PC-3 (cell line): ENCODE results near the gene ZNF423. TPM values are rescaled to one million over a fixed set of nuclear protein-coding genes. Genes with fewer than 3 reads are reported as not detected.

Experiments used
- ATAC-seq: fragments of 200-7000 bp; cut with Tn5 transposase; 2 replicates; pipeline ENCODE4 v1.9.1; 2020; ENCODE audit warnings: mild to moderate bottlenecking, moderate library complexity
- BruUV-seq: library from RNA; stranded (reverse); fragments of 400-500 nt; replicated peaks from 2 replicates; lab custom pipeline; 2021; lab: Mats Ljungman, UMichigan
- CTCF ChIA-PET: fragments of 300-600 bp; sonication (Branson Sonifier 250); formaldehyde crosslinking; loops from one replicate; lab custom pipeline; 2022; ENCODE audit warnings: antibody characterized with exemption; lab: Charles Lee
- POLR2A ChIA-PET: fragments of 300-600 bp; sonication (Branson Sonifier 250); formaldehyde crosslinking; loops from one replicate; lab custom pipeline; 2022; ENCODE audit warnings: antibody characterized with exemption; ENCODE audit not compliant: unreplicated experiment; lab: Charles Lee
- DNase-seq: peaks from one replicate; pipeline ENCODE4 v3.0.0-alpha.2; 2015
- H2AFZ ChIP-seq: fragments of 300-600 bp; sonication (generic); 2 replicates; pipeline ENCODE4 v1.6.0; 2016; ENCODE audit warnings: antibody characterized with exemption, low read length
- H3F3A ChIP-seq: fragments of 300-600 bp; sonication (generic); one replicate; pipeline ENCODE4 v1.6.0; 2017; ENCODE audit warnings: antibody characterized with exemption, low read length, control low read depth, mild to moderate bottlenecking; ENCODE audit not compliant: unreplicated experiment
- H3K27ac ChIP-seq: fragments of 300-600 bp; sonication (generic); 2 replicates; pipeline ENCODE4 v1.5.1; 2016; ENCODE audit warnings: mild to moderate bottlenecking, low read length
- H3K27me3 ChIP-seq: fragments of 300-600 bp; sonication (generic); 2 replicates; pipeline ENCODE4 v1.6.1; 2016; ENCODE audit warnings: low read length, mixed read lengths
- H3K36me3 ChIP-seq: fragments of 300-600 bp; sonication (generic); 2 replicates; pipeline ENCODE4 v1.6.1; 2016; ENCODE audit warnings: low read depth, mixed run types, low read length, mixed read lengths
- H3K4me1 ChIP-seq: fragments of 300-600 bp; sonication (generic); 2 replicates; pipeline ENCODE4 v1.5.1; 2016; ENCODE audit warnings: low read length; ENCODE audit not compliant: insufficient read depth
- H3K4me2 ChIP-seq: fragments of 300-600 bp; sonication (generic); 2 replicates; pipeline ENCODE4 v1.6.0; 2016; ENCODE audit warnings: low read length
- H3K4me3 ChIP-seq: fragments of 300-600 bp; sonication (generic); 2 replicates; pipeline ENCODE4 v1.5.1; 2016; ENCODE audit warnings: mild to moderate bottlenecking, low read length, mixed read lengths
- H3K79me2 ChIP-seq: fragments of 300-600 bp; sonication (generic); 2 replicates; pipeline ENCODE4 v1.6.1; 2017; ENCODE audit warnings: low read length, mixed read lengths
- H3K9ac ChIP-seq: fragments of 300-600 bp; sonication (generic); 2 replicates; pipeline ENCODE4 v1.6.0; 2016; ENCODE audit warnings: mild to moderate bottlenecking, low read length
- H3K9me2 ChIP-seq: fragments of 300-600 bp; sonication (generic); replicated peaks from 2 replicates; pipeline ENCODE4 v1.6.1; 2016; ENCODE audit warnings: mixed run types, low read length, mixed read lengths
- H3K9me3 ChIP-seq: fragments of 300-600 bp; sonication (generic); 2 replicates; pipeline ENCODE4 v1.6.1; 2016; ENCODE audit warnings: low read length, mixed read lengths
- H4K20me1 ChIP-seq: fragments of 300-600 bp; sonication (generic); 2 replicates; pipeline ENCODE4 v1.6.1; 2016; ENCODE audit warnings: low read length, mixed read lengths
- EZH2 ChIP-seq: fragments of 300-600 bp; sonication (generic); IDR thresholded peaks from one replicate; pipeline ENCODE4 v1.6.1; 2017; ENCODE audit warnings: antibody characterized with exemption, mild to moderate bottlenecking, low read length; ENCODE audit not compliant: unreplicated experiment
- EZH2phosphoT487 ChIP-seq: fragments of 300-600 bp; sonication (generic); IDR thresholded peaks from 2 replicates; pipeline ENCODE4 v1.6.1; 2018; ENCODE audit warnings: mild to moderate bottlenecking, antibody characterized with exemption, low read length, borderline replicate concordance
- intact Hi-C: fragments of 100-400 bp; cut with micrococcal nuclease; formaldehyde crosslinking; loops from 2 replicates; pipeline ENCODE4 v1.9.0; 2023
- total RNA-seq: library from RNA; depleted of rRNA; stranded (reverse); fragments of >200 nt; gene quantifications from 2 replicates; pipeline ENCODE4 v1.2.3, GENCODE V29; 2014
- TF ChIP-seq, protein P1 (sequence below): fragments of 300-600 bp; sonication (generic); conservative IDR thresholded peaks from 2 replicates; pipeline ENCODE4 v1.5.1; 2017; ENCODE audit warnings: antibody characterized with exemption, low read depth, mild to moderate bottlenecking, low read length

Gene ZNF423
- total RNA-seq, 1 experiment from 2014 or later = not detected

DNA sequence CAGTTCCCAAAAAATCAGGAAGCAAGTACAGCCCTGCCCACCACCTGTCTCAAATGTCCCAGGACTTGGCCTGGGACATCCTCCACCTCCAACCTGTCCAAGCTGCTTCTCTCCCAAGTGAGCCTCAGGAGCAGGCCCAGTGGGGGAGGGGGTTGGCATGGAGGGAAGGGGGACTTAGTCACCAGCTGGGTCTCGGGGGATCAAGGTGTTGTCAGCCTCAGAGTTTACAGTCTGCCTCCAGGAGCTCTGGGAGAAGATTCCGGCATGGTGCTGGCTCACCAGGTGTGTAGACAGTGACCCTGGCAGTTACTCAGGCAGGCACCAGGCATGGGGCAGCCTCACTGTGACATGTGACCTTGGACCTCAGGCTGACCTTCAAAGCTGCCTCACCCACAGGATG lies 19.7 kb downstream of the ZNF423 start:
- no peaks in the 10 kb centered on the region for H3K9me3 ChIP-seq
- H4K20me1 ChIP-seq = no peaks in the 10 kb centered on the region
- H3K79me2 ChIP-seq = no peaks in the 10 kb centered on the region
- H3K9ac ChIP-seq = no peak overlapping the region
- H3K36me3 ChIP-seq = no peaks in the 10 kb centered on the region
- no peak overlapping the region for H2AFZ ChIP-seq
- no peak overlapping the region for H3K4me2 ChIP-seq
- ChIA-PET POLR2A (no interaction called here), CTCF (no interaction called here)
- TF ChIP-seq EZH2 (no peak), EZH2phosphoT487 (no peak)
- TF ChIP-seq, protein P1, sequence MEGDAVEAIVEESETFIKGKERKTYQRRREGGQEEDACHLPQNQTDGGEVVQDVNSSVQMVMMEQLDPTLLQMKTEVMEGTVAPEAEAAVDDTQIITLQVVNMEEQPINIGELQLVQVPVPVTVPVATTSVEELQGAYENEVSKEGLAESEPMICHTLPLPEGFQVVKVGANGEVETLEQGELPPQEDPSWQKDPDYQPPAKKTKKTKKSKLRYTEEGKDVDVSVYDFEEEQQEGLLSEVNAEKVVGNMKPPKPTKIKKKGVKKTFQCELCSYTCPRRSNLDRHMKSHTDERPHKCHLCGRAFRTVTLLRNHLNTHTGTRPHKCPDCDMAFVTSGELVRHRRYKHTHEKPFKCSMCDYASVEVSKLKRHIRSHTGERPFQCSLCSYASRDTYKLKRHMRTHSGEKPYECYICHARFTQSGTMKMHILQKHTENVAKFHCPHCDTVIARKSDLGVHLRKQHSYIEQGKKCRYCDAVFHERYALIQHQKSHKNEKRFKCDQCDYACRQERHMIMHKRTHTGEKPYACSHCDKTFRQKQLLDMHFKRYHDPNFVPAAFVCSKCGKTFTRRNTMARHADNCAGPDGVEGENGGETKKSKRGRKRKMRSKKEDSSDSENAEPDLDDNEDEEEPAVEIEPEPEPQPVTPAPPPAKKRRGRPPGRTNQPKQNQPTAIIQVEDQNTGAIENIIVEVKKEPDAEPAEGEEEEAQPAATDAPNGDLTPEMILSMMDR = no peak
- DNase-seq (no peak), ATAC-seq (no peak)
- no peak overlapping the region for H3K27ac ChIP-seq
- H3K27me3 ChIP-seq = peaks cover 27% of the 10 kb centered on the region
- H3K4me3 ChIP-seq = no peak overlapping the region
- intact Hi-C loops = no loop called here
- no TSS peak for BruUV-seq
- no peaks in the 10 kb centered on the region for H3K9me2 ChIP-seq
- H3K4me1 ChIP-seq = no peaks in the 10 kb centered on the region
- H3F3A ChIP-seq = no peaks in the 10 kb centered on the region

DNA sequence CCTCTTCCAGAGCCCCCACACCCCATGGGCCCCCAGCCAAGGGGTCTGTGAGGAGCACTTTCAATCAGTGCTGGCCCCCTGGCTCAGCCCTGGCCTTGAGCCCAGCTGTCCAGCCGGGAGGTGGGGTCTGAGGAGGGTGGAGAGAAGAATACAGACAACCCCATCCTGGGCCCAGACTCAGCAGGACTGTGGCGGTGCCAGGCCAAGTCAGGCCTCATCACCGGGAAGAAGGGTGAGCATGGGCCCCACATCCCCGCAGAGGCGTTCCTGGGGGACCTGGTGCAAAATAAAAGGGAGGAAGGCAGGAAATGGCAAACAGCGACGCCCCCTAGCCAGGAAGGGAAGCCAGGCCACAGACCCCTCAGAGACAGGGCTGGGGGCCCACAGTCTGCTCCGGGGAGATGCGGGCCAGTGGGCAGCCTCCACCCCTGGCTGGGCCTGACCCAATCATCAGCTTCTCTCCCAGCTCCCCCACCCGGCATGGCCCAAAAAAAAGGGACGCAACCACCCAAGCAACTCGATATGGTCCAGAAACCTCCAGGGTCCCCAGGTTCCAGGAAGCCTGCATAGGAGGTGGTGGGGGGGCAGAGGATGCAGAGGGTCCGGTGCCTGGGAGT lies 20.6 kb downstream of the ZNF423 start:
- H3K36me3 ChIP-seq = no peaks in the 10 kb centered on the region
- no peaks in the 10 kb centered on the region for H3F3A ChIP-seq
- no peak overlapping the region for H2AFZ ChIP-seq
- no peaks in the 10 kb centered on the region for H3K4me1 ChIP-seq
- no TSS peak for BruUV-seq
- TF ChIP-seq, protein P1 = no peak
- no peak overlapping the region for H3K27ac ChIP-seq
- peaks cover 36% of the 10 kb centered on the region for H3K27me3 ChIP-seq
- ChIA-PET CTCF (no interaction called here), POLR2A (no interaction called here)
- intact Hi-C loops = no loop called here
- no peak overlapping the region for H3K9ac ChIP-seq
- no peak overlapping the region for H3K4me3 ChIP-seq
- DNase-seq (no peak), ATAC-seq (no peak)
- H4K20me1 ChIP-seq = no peaks in the 10 kb centered on the region
- H3K9me2 ChIP-seq = no peaks in the 10 kb centered on the region
- H3K4me2 ChIP-seq = no peak overlapping the region
- no peaks in the 10 kb centered on the region for H3K9me3 ChIP-seq
- H3K79me2 ChIP-seq = no peaks in the 10 kb centered on the region

DNA sequence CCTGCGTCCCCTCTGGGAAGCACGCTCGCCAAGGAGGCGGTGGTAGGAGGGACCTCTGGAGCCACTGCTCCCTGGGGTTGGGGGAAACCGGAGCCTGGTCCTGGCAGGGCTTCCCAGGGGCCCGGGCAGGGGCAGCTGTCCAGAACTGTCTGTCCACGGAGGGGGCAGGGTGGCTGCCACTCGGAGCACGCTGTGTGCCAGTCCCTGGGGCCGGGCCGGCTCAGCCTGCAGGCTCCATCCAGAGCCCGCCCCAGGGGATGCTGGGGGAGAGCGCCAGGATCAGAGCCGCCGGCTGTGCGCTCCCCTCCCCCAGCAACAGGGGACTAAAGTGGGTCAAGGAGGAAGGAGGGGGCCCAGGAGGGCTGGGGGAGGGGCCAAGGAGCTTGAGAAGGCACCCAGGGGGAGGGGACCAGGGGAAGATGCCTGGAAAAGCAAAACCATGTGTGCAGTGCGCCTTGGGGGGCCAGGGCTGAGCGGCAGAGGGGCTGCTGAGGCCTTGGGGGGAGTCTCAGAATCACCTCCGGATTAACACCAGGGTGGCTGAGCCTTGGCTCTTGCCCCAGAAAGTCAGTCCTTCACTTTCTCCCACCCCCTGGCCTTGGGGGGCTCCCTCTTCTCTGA lies 21.3 kb downstream of the ZNF423 start:
- intact Hi-C loops = no loop called here
- Histone ChIP-seq H2AFZ (no peak overlapping the region), H3K27me3 (peaks cover 43% of the 10 kb centered on the region), H3F3A (no peaks in the 10 kb centered on the region), H3K9me3 (no peaks in the 10 kb centered on the region), H3K4me3 (no peak overlapping the region), H3K4me1 (no peaks in the 10 kb centered on the region), H3K9ac (no peak overlapping the region), H4K20me1 (no peaks in the 10 kb centered on the region), H3K9me2 (no peaks in the 10 kb centered on the region), H3K79me2 (no peaks in the 10 kb centered on the region), H3K36me3 (no peaks in the 10 kb centered on the region), H3K4me2 (no peak overlapping the region), H3K27ac (no peak overlapping the region)
- DNase-seq (no peak), ATAC-seq (no peak)
- POLR2A ChIA-PET = no interaction called here
- TF ChIP-seq EZH2phosphoT487 (no peak), EZH2 (no peak)
- TF ChIP-seq, protein P1 = no peak
- BruUV-seq = no TSS peak
- CTCF ChIA-PET = no interaction called here
